K562 (cell line): ENCODE measurements around the gene TUFM. TPM values are rescaled to one million over a fixed set of nuclear protein-coding genes. Genes with fewer than 3 reads are reported as not detected.

Experiments used
- BCOR ChIP-seq: fragments of 450-650 bp; IDR thresholded peaks from 2 replicates; pipeline ENCODE4 v1.6.1; 2016
- CREBBP ChIP-seq: IDR thresholded peaks from one replicate; pipeline ENCODE4 v1.6.1; 2012; ENCODE audit warnings: low read depth, mild to moderate bottlenecking, control low read depth, inconsistent platforms, low read length
- DPF2 ChIP-seq: fragments of 450-650 bp; IDR thresholded peaks from 2 replicates; pipeline ENCODE4 v1.6.1; 2016
- HNRNPLL ChIP-seq: fragments of 200-400 bp; formaldehyde crosslinking; IDR thresholded peaks from 2 replicates; pipeline ENCODE4 v1.6.1; 2017; ENCODE audit warnings: low read length, low read depth, mild to moderate bottlenecking; ENCODE audit not compliant: poor library complexity, severe bottlenecking
- HSF4 ChIP-seq: fragments of 250-450 bp; sonication (Bioruptor Pico); IDR thresholded peaks from 2 replicates; pipeline ENCODE4 v2.1.2; 2022; ENCODE audit warnings: mild to moderate bottlenecking, moderate library complexity, borderline replicate concordance
- PCBP1 ChIP-seq: fragments of 200-400 bp; formaldehyde crosslinking; IDR thresholded peaks from 2 replicates; pipeline ENCODE4 v1.6.1; 2018; ENCODE audit warnings: mild to moderate bottlenecking, low read depth, low read length; ENCODE audit not compliant: poor library complexity, severe bottlenecking
- SETDB1 ChIP-seq: IDR thresholded peaks from one replicate; pipeline ENCODE4 v1.6.1; 2012; ENCODE audit warnings: low read length, control low read depth, inconsistent platforms
- SMARCE1 ChIP-seq: fragments of 450-650 bp; IDR thresholded peaks from 2 replicates; pipeline ENCODE4 v1.7.1; 2016; ENCODE audit warnings: mild to moderate bottlenecking
- XRCC3 ChIP-seq: fragments of 450-650 bp; IDR thresholded peaks from 2 replicates; pipeline ENCODE4 v1.6.1; 2017; ENCODE audit warnings: mild to moderate bottlenecking, moderate library complexity
- ZNF263 ChIP-seq: sonication (generic); formaldehyde crosslinking; IDR thresholded peaks from 2 replicates; pipeline ENCODE4 v1.8.0; 2022; ENCODE audit warnings: mild to moderate bottlenecking, missing genetic modification reagents, borderline replicate concordance
- ZNF282 ChIP-seq: sonication (generic); formaldehyde crosslinking; IDR thresholded peaks from 2 replicates; pipeline ENCODE4 v1.8.1; 2023; ENCODE audit warnings: missing genetic modification reagents
- ZNF561 ChIP-seq: fragments of 450-650 bp; formaldehyde crosslinking; conservative IDR thresholded peaks from 2 replicates; pipeline ENCODE4 v1.4.0; 2020; ENCODE audit warnings: mild to moderate bottlenecking, moderate library complexity
- polyA plus RNA-seq, 8 experiments: library from polyadenylated mRNA; depleted of rRNA in 4 of 8; stranded (reverse) in 5 of 8; unstranded in 3 of 8; fragments of >200 nt; fragmentation: Nextera tagmentation in 2 of 8; fragmentation: Illumina TruSeq in 1 of 8; extraction: Ambion mirVana in 2 of 8; extraction: Trizol in 1 of 8; gene quantifications; 2 replicates each; pipeline versions ENCODE4 v1.2.1 to v1.2.3, GENCODE V29; 2011 to 2014; ENCODE audit warnings: inconsistent platforms in 1 of 8, missing spikeins in 1 of 8
- total RNA-seq, 7 experiments: library from RNA; depleted of rRNA in 6 of 7; stranded (reverse); fragments of >200 nt in 6 of 7; fragmentation: Illumina TruSeq in 2 of 7; extraction: Trizol in 2 of 7; gene quantifications; 2 replicates each; pipeline versions ENCODE4 v1.2.1 to v1.2.3, GENCODE V29; 2011 to 2021; ENCODE audit warnings: low replicate concordance in 1 of 7
- TF ChIP-seq, protein P1 (sequence below): fragments of 450-650 bp; formaldehyde crosslinking; IDR thresholded peaks from 2 replicates; pipeline ENCODE4 v1.4.0; 2020; ENCODE audit warnings: mild to moderate bottlenecking
- TF ChIP-seq, protein P2 (sequence below): sonication (generic); formaldehyde crosslinking; IDR thresholded peaks from 2 replicates; pipeline ENCODE4 v1.8.0; 2023; ENCODE audit warnings: mild to moderate bottlenecking, missing genetic modification reagents
- TF ChIP-seq, protein P3 (sequence below): fragments of 450-650 bp; IDR thresholded peaks from 2 replicates; pipeline ENCODE4 v1.6.1; 2018; ENCODE audit not compliant: partially characterized antibody
- TF ChIP-seq, protein P4 (sequence below), 2 experiments: fragments of 450-650 bp in 1 of 2; sonication (generic) in 1 of 2; formaldehyde crosslinking; conservative IDR thresholded peaks; 2 replicates each; pipeline versions ENCODE4 v1.4.0 to v1.8.1; 2020 to 2022; ENCODE audit warnings: mild to moderate bottlenecking in 1 of 2, missing genetic modification reagents in 1 of 2

Gene TUFM
- total and polyA plus RNA-seq, 9 of the 15 experiments (the other 6 are each of a cell fraction or from before 2014, with no cell fraction given) = 34.1 to 434 (median 256) TPM

DNA sequence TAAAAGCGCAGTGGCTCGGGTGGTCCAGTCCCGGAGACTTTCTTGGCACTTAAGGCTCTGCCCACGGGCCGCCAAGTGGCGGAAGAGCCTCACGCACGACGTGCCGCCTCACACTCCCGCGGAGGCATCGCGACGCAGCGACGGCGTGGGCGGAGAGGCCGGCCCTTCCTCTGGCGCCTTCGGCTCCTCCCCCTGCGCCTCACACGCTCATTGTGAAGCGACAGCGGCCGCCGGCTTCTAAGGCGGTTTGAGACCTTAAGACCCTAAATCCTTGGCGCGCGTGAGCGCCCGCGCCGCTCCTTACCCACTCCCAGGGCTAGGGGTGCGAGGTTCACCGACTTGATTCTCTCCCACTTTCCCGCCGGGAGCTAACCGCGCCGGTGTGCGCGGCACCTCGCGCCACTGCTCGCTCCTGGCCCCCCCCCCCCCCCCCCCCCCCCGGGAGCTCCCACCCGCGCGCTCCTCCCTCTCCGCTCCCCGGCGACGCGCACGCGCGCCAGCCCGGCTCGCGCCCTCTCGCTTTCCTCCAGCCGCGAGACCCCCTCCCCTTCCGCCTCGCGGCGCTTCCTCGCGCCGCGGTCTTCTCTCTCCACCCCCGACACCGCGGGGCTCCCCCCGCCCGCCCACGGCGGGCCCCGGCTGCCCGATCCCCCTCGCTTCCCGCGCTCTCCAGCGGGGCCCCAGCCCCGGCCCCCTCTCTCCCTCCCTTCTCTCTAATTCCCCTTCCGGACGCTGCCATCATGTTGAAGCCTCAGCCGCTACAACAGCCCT is 23.4 kb downstream of the TUFM start, which contains the start of gene ATXN2L (continued):
- no peak for TF ChIP-seq DPF2
- no peak for TF ChIP-seq HSF4 (CRISPR knock-in tag)
- TF ChIP-seq PCBP1 = peak; percentile 100
- TF ChIP-seq ZNF263 (CRISPR knock-in tag) = peak; percentile 80
- TF ChIP-seq, protein P1, sequence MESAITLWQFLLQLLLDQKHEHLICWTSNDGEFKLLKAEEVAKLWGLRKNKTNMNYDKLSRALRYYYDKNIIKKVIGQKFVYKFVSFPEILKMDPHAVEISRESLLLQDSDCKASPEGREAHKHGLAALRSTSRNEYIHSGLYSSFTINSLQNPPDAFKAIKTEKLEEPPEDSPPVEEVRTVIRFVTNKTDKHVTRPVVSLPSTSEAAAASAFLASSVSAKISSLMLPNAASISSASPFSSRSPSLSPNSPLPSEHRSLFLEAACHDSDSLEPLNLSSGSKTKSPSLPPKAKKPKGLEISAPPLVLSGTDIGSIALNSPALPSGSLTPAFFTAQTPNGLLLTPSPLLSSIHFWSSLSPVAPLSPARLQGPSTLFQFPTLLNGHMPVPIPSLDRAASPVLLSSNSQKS (CRISPR knock-in tag) = peak; percentile 38; the same call in 1 of the 2 replicates
- 0 out of 2 replicates have a peak, but pooled peaks have one; percentile 73 for TF ChIP-seq ZNF282 (CRISPR knock-in tag)
- TF ChIP-seq, protein P2, sequence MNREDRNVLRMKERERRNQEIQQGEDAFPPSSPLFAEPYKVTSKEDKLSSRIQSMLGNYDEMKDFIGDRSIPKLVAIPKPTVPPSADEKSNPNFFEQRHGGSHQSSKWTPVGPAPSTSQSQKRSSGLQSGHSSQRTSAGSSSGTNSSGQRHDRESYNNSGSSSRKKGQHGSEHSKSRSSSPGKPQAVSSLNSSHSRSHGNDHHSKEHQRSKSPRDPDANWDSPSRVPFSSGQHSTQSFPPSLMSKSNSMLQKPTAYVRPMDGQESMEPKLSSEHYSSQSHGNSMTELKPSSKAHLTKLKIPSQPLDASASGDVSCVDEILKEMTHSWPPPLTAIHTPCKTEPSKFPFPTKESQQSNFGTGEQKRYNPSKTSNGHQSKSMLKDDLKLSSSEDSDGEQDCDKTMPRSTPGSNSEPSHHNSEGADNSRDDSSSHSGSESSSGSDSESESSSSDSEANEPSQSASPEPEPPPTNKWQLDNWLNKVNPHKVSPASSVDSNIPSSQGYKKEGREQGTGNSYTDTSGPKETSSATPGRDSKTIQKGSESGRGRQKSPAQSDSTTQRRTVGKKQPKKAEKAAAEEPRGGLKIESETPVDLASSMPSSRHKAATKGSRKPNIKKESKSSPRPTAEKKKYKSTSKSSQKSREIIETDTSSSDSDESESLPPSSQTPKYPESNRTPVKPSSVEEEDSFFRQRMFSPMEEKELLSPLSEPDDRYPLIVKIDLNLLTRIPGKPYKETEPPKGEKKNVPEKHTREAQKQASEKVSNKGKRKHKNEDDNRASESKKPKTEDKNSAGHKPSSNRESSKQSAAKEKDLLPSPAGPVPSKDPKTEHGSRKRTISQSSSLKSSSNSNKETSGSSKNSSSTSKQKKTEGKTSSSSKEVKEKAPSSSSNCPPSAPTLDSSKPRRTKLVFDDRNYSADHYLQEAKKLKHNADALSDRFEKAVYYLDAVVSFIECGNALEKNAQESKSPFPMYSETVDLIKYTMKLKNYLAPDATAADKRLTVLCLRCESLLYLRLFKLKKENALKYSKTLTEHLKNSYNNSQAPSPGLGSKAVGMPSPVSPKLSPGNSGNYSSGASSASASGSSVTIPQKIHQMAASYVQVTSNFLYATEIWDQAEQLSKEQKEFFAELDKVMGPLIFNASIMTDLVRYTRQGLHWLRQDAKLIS (CRISPR knock-in tag) = peak; percentile 51
- 0 out of 2 replicates have a peak, but pooled peaks have one; percentile 52 for TF ChIP-seq ZNF561
- TF ChIP-seq SETDB1 = no peak
- peak; percentile 35 for TF ChIP-seq HNRNPLL
- TF ChIP-seq, protein P3, sequence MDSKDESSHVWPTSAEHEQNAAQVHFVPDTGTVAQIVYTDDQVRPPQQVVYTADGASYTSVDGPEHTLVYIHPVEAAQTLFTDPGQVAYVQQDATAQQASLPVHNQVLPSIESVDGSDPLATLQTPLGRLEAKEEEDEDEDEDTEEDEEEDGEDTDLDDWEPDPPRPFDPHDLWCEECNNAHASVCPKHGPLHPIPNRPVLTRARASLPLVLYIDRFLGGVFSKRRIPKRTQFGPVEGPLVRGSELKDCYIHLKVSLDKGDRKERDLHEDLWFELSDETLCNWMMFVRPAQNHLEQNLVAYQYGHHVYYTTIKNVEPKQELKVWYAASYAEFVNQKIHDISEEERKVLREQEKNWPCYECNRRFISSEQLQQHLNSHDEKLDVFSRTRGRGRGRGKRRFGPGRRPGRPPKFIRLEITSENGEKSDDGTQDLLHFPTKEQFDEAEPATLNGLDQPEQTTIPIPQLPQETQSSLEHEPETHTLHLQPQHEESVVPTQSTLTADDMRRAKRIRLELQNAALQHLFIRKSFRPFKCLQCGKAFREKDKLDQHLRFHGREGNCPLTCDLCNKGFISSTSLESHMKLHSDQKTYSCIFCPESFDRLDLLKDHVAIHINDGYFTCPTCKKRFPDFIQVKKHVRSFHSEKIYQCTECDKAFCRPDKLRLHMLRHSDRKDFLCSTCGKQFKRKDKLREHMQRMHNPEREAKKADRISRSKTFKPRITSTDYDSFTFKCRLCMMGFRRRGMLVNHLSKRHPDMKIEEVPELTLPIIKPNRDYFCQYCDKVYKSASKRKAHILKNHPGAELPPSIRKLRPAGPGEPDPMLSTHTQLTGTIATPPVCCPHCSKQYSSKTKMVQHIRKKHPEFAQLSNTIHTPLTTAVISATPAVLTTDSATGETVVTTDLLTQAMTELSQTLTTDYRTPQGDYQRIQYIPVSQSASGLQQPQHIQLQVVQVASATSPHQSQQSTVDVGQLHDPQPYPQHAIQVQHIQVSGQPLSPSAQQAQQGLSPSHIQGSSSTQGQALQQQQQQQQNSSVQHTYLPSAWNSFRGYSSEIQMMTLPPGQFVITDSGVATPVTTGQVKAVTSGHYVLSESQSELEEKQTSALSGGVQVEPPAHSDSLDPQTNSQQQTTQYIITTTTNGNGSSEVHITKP = peak; percentile 11
- no peak for TF ChIP-seq CREBBP
- TF ChIP-seq XRCC3 = no peak
- TF ChIP-seq SMARCE1 = no peak
- TF ChIP-seq BCOR = no peak
- TF ChIP-seq, protein P4, sequence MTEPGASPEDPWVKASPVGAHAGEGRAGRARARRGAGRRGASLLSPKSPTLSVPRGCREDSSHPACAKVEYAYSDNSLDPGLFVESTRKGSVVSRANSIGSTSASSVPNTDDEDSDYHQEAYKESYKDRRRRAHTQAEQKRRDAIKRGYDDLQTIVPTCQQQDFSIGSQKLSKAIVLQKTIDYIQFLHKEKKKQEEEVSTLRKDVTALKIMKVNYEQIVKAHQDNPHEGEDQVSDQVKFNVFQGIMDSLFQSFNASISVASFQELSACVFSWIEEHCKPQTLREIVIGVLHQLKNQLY (CRISPR knock-in tag; conservative IDR thresholded peaks at IDR 0.05) = 0 out of 4 replicates have a peak, but pooled peaks of 1 of the 2 experiments have one; percentile 61
